ENCODE measurements around the gene C11orf97.

- TF ChIP-seq CTCF (IDR thresholded peaks at IDR 0.05; ENCODE audit: low read length) = no peak
- no peak for TF ChIP-seq EZH2 (optimal IDR thresholded peaks at IDR 0.05; ENCODE audit: low read depth, low read length)
- TF ChIP-seq EZH2phosphoT487 (IDR thresholded peaks at IDR 0.05; ENCODE audit: low read length) = no peak
Observed at GRCh38 chr11:94533206-94533605, 20.9 kb downstream of the C11orf97 start.

Data from MM.1S (cell line).